HG03575 (cell line): ENCODE data around the gene VAPA.

Experiments used
- ATAC-seq: cut with Tn5 transposase; IDR thresholded peaks from one replicate; pipeline ENCODE4 v1.9.1; 2021; ENCODE audit not compliant: unreplicated experiment, insufficient number of reproducible peaks, low FRiP score; ENCODE audit errors: extremely low read depth

VAPA gene

GRCh38 chr18:9927392-9928063, 13.7 kb downstream of the VAPA start:
- ATAC-seq, result no peak

DNA sequence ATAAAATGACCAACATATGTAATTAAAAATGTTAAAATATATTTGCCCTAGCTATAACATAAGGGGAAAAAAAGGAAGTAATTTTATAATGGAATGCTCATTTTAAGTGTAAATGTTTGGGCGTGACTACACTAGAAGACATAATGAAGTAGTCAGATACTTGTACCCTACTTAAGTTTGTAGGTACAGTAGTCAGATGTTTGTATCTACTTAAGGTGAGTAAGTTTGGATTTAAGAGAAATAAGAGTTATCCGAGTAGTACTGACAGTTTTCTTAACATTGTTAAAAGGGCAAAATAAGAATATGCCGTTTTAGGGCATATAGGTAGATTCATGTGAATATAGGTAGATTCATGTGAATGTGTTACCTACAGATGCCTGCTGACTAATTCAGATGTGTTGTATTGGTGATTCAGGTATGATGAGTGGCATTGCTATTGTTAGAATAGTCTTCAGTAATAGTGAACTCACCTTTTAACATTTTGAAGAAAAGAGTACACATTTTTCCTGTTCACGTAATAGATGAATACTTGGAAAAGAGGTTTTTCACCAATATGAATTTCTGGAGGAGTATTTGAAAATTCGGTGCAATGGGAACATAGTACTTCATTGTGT, 14.9 kb downstream of the VAPA start:
- ATAC-seq, result no peak

- no peak for ATAC-seq
These were observed 16.6 kb downstream of the VAPA start for GRCh38 chr18:9930299-9930884.

DNA sequence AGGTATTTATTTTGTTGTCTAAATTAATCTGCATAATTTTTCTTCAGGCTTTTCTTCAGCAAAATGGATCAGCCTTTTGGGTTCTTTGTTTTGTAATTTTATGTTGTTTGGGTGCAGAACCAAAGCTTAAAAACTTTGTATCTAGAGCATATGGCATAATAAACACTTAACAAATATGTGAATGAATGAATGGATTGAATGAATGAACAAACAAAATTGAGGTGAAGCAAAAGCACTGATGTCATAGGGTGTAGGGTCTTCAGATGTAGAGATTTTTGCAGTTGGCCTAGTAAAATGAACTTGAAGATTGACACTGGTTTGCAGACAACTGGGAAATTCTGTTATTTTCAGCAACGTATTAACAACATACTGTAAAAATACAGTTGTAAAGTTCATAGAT, 17.3 kb downstream of the VAPA start:
- ATAC-seq, result no peak

- ATAC-seq, result no peak
These were observed 17.9 kb downstream of the VAPA start for GRCh38 chr18:9931678-9932077.

DNA sequence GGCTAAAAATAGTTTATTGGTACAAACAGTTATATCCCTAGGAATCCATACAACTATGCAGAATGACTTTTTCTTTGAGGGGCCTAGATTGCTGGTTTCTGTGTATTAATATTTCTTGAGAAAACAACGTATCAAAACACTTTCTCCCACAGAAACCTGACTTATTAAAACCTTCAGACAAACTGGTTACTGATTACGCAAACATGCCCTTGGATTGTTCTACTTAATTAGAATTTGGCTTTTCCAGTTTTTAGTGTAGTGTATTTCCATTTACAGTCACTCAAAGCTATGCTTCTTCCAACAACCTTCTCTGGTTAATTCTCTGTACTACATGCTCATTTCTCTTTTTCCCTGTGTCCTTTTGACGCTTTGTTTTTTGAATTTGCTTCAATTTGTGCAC, 20.0 kb downstream of the VAPA start:
- ATAC-seq, result no peak

DNA sequence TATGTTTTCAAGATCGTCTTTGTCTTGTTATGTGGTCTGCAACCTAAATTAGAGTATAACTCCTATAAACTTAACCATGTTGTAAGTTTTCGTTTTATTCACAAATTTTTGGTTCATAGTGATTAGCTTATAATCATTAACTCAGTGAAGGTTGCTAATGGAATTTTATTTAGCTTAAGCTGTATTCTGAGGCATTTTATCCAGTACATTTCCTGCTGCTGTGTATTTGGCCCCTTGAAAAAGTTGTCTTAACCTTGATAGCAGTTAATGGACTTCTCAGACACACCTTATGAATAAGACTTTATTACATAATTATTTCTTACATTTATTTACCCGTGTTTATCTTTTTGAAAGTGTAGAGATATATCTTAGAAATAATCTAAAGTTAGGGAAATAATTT, 20.5 kb downstream of the VAPA start:
- no peak for ATAC-seq

- no peak for ATAC-seq
These were observed 27.3 kb downstream of the VAPA start for GRCh38 chr18:9941103-9941502.

DNA sequence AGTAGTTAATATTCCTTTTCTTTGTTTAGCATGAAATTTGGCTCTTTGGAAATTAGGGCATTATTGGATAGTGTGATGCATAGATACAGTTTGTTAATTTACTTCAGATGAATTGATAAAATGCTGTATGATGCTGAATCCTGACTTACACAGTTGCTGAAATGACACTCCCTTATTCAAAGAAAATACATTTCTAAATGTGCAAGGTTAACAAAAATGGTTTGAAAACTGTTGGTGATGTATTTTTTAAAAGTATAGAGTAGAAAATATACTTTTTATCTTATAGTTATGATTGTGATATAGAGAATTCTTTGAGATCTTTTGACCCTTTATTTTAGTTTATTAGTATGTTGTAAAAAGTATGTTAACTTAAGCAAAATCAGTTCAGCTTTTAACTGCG, 27.8 kb downstream of the VAPA start:
- ATAC-seq, result no peak

- no peak for ATAC-seq
These were observed 29.5 kb downstream of the VAPA start for GRCh38 chr18:9943311-9943710.

DNA sequence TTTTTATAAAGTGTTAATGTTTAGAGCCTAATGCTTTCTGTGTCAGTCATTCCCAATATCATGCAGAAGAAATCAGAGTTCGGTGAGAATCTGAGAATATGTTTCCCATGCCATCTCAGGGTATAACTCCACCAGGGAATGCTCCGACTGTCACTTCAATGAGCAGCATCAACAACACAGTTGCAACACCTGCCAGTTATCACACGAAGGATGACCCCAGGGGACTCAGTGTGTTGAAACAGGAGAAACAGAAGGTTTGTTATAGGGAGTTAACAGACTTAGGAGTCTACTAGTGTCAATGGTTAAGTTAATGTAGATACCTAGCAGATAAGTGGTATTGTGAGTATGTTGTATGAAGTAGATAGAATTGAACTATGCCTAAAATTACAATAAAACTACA, 31.0 kb downstream of the VAPA start:
- ATAC-seq, result no peak

DNA sequence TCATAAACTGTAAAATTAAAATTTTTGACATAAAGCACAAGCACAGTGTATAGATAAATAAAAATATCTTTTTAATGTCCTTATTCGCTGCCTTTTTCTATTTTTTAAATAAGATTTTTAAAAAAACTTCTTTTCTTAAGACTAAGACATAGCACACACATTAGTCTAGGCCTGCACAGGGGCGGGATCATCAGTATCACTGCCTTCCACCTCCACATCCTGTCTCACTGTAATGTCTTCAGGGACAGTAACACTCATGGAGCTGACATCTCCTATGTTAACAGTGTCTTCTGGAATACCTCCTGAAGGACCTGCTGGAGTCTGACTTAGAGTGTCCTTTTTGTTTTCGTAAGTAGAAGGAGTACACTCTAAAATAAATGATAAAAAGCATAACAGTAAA, 33.0 kb downstream of the VAPA start:
- no peak for ATAC-seq

DNA sequence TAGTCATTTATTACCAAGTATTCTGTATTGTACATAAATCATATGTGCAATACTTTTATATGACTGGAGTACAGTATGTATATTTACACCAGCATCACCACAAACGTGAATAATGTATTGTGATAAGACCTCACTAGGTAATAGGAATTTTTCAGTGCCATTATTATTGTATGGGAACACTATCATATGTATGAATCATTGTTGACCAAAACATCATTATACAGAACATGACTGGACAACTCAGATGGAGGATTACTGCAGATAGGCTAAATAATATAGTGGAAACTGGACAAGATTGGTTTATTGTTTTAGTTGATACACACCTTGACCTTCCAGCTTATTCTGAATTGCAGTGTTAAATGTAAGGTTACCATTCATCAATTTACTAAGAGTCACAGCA, 33.4 kb downstream of the VAPA start:
- no peak for ATAC-seq

- no peak for ATAC-seq
These were observed 35.5 kb downstream of the VAPA start for GRCh38 chr18:9949315-9949714.

DNA sequence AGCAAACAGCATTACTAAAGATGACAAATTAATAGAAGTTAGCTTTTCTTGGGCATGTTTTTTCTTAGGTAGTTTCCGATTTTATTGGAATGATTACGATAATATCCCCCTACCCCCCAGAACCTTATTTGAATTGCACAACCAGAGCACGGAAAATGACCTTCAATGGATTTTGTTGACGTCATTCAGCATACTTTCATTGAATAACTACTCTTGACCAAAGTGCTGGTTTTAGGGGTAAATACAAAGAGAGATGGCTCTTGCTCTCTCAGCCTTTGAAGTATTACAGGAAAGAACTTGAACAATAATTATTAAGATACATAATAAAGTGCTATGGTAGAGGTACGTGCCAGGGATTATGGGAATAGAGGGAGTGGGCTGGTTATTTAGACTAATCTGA, 36.0 kb downstream of the VAPA start:
- no peak for ATAC-seq

- ATAC-seq, result no peak
These were observed 36.6 kb downstream of the VAPA start for GRCh38 chr18:9950289-9951016.

GRCh38 chr18:9951022-9951859, 37.4 kb downstream of the VAPA start:
- no peak for ATAC-seq

GRCh38 chr18:9952633-9953416, 39.0 kb downstream of the VAPA start:
- ATAC-seq, result no peak
